GM12873 (cell line): ENCODE data around the gene CHD6.

Source experiments
- CTCF ChIP-seq: IDR thresholded peaks from 2 replicates; pipeline ENCODE4 v1.5.1; 2012; ENCODE audit warnings: low read depth, mild to moderate bottlenecking, moderate library complexity, low read length, control low read depth; ENCODE audit not compliant: insufficient read depth; ENCODE audit errors: missing control alignments

Gene CHD6

DNA sequence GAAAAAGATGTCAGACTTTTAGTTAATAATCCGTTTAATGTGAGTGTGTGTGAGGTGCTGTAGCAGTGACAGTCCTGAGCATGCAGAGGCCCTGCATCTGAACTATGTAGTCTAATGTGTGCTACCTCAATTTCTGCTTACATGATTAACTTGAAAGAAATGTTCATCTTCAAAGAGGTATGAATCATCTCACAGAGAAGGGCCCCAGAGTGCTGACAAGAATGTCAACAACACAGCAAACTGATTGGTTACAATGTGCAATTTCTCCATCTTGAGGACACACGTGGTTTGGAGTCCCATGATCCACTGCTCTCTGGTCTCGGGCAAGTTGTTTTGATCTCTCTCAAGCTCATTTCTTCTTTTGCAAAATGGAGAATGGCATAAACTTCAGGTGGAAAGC, 189.9 kb downstream of the CHD6 start:
- no peak for TF ChIP-seq CTCF

- TF ChIP-seq CTCF = no peak
Observed at GRCh38 chr20:41427833-41428232, 190.3 kb downstream of the CHD6 start.

DNA sequence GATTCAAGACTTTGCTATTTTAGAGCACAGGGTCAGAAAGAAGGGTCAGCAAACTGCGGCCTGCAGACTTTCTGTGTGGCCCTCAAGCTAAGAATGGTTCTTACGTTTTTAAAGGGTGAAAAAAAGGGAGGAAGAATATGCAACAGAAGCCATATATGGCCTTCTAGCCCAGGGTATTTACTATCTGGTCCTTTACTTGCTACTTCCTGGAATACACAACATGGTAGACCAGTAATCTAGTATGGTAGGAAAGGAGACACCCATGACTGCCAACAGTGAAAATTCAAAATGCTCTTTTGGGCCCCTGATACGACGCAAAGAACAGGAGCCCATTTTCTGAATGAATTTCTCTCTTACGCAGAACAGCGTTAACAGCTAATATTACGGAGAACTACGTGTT, 191.2 kb downstream of the CHD6 start:
- TF ChIP-seq CTCF = no peak

DNA sequence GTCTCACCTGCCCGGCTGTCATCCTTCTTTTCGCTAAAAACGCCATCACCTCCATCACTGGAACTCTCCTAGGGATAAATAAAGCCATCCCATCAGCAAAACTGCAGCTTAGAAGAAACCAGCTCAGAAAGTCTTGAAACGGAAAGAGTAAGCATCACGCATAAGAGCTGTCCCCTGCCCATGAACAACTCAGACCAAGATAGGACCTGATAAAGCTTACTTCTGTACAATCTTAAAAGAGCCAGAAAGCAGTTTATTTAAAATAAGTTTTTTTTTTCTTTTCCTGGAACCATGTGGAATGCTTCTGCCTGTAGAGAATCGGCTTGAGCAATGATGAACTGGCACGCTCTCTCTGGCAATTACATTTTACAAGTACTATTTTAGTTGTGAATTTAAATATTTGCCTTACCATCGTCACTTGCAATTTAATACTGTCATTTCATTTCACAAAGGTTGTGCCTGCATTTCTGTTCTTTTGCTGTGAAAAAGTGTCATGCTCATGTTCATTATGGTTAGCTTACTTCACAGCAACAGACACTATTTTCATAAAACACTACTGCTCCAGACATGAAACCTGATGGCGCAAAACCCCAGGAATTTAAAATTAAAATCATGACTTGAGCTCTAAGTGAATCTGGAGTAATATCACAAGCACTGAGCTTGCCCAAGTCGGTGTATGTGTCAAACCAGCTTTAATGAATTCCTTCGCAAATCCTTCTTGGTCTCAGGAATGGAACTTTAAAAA, 191.9 kb downstream of the CHD6 start:
- TF ChIP-seq CTCF = no peak

DNA sequence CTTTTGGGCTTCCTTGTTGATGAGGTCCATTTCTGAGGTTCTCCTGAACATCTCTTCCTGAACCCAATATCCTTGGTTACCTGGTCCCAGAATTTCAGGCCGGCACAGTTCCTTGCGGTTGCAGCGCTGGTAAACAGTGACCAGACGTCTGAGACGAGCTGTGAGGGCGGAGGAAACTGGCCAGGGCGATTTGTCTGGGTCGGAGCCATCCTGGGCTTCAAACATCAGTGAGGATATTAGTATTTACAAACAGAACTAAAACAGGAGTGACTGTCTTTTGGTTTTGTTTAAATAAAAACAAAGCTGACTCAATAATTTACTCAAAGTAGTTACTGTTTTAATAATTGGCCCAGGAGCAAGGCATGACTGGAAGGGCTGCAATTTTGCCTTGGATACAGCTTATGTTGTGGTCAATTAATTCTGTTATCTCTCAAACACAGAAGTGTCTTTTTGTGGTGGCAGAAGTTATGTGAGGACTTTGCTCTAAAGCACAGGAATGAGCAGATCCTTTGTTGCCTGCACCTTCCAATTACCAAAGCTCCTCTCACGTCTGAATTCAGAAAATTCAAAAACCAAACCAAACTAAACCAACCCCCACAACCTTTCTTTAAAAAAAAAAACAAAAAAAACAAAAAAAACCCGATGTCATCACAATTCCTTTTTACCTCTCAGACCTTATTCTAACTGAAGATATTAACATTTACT, 192.8 kb downstream of the CHD6 start:
- TF ChIP-seq CTCF = no peak

DNA sequence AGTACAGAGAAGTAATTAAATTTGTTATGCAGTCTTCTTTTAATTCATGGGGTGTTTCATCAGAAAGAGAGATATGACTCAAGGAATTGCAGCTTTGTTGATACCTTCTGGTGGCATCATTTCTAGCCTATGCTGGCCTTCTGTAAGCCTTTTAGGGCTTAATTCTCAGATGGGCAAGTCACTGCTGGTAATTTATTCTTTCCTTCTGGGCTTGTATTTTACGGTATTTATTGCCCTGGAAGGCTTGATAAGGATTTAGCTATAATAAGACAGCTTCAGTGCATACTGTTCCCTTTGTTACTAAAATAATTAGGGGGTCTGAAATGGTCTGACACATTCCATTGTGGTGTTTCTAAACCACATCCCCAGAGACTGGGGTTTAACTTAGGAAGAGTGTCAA, 193.6 kb downstream of the CHD6 start:
- no peak for TF ChIP-seq CTCF

DNA sequence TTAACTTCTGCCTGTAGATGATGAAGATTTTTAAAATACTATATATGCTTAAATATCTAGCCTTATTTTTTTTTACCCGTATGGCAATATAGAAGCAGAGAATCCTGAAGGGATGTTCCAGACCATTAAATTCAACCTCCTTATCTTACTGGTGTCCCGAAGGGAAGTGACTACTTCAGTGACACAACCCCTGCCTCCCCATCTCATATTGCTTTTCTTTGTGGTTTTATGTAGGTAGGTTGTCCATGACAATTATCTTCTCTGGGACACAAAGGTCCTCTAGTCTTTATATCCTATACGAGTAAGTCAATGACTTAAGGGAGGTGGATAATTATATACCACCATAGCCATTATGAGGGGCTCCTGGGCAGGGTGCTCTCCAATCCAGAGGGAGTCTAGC, 194.2 kb downstream of the CHD6 start:
- no peak for TF ChIP-seq CTCF
